GM23338 (cell line): ENCODE measurements around the gene NOC2L.

Experiments used
- TF ChIP-seq, protein P1 (sequence below), 2 experiments: fragments of 200-600 bp in 1 of 2; sonication (generic) in 1 of 2; conservative IDR thresholded peaks; 2 replicates each; pipeline versions ENCODE4 v1.5.1 to v1.6.1; 2016 to 2017; ENCODE audit warnings: antibody characterized with exemption in 2 of 2, low read depth in 2 of 2, mild to moderate bottlenecking in 2 of 2, moderate library complexity in 1 of 2
- TF ChIP-seq, protein P2 (sequence below): IDR thresholded peaks from one replicate; pipeline ENCODE4 v1.6.1; 2018; ENCODE audit warnings: antibody characterized with exemption; ENCODE audit not compliant: unreplicated experiment

DNA sequence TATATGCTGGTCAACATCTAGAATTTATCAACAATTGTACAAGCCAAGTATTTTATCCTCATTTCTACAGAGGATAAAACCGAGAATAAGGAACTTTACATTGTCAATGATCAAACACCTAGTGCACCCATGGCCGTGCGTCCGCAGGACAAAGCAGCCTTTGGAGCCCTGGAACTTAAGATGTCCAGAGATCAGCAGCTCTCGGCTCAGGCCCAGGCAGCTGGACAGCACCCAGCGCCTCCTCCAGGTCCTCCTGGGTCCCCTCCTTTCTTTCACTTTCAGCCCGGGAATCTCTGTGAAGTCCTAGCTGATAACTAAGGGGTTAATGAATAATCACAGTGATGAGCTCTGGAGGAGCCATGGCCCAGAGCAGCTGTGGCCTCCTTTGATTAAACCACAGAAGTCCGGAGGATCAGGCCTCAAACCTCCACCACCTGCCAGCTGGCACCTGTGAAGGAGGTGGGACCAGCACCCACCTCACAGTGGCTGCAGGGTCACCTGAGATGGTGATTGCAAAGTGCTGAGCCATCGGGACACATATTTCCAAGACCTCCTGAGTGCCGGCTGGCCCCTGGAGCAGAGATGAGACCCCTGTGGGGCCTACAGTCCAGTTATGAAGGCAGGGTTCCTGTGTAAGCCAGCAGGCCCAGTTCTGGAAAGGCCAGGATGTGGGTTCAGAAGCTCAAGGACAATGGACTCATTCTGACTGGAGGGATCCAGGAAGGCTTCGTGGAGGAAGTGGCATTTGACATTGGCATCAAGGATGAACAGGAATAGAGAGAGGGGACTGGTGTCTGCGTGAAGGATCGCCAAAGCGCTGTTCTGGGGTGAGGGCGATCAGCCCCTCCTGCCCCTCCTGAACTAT lies 46.9 kb downstream of the NOC2L start:
- TF ChIP-seq, protein P1, sequence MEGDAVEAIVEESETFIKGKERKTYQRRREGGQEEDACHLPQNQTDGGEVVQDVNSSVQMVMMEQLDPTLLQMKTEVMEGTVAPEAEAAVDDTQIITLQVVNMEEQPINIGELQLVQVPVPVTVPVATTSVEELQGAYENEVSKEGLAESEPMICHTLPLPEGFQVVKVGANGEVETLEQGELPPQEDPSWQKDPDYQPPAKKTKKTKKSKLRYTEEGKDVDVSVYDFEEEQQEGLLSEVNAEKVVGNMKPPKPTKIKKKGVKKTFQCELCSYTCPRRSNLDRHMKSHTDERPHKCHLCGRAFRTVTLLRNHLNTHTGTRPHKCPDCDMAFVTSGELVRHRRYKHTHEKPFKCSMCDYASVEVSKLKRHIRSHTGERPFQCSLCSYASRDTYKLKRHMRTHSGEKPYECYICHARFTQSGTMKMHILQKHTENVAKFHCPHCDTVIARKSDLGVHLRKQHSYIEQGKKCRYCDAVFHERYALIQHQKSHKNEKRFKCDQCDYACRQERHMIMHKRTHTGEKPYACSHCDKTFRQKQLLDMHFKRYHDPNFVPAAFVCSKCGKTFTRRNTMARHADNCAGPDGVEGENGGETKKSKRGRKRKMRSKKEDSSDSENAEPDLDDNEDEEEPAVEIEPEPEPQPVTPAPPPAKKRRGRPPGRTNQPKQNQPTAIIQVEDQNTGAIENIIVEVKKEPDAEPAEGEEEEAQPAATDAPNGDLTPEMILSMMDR (conservative IDR thresholded peaks at IDR 0.05; ENCODE audit: low read depth in 2 of 2), result no peak
- TF ChIP-seq, protein P2, sequence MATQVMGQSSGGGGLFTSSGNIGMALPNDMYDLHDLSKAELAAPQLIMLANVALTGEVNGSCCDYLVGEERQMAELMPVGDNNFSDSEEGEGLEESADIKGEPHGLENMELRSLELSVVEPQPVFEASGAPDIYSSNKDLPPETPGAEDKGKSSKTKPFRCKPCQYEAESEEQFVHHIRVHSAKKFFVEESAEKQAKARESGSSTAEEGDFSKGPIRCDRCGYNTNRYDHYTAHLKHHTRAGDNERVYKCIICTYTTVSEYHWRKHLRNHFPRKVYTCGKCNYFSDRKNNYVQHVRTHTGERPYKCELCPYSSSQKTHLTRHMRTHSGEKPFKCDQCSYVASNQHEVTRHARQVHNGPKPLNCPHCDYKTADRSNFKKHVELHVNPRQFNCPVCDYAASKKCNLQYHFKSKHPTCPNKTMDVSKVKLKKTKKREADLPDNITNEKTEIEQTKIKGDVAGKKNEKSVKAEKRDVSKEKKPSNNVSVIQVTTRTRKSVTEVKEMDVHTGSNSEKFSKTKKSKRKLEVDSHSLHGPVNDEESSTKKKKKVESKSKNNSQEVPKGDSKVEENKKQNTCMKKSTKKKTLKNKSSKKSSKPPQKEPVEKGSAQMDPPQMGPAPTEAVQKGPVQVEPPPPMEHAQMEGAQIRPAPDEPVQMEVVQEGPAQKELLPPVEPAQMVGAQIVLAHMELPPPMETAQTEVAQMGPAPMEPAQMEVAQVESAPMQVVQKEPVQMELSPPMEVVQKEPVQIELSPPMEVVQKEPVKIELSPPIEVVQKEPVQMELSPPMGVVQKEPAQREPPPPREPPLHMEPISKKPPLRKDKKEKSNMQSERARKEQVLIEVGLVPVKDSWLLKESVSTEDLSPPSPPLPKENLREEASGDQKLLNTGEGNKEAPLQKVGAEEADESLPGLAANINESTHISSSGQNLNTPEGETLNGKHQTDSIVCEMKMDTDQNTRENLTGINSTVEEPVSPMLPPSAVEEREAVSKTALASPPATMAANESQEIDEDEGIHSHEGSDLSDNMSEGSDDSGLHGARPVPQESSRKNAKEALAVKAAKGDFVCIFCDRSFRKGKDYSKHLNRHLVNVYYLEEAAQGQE, result no peak
